ENCODE measurements around the gene WDR82. TPM values are rescaled to one million over a fixed set of nuclear protein-coding genes. Genes with fewer than 3 reads are reported as not detected.

WDR82 gene
- total and polyA plus RNA-seq, 10 of the 15 experiments (the other 5 are each of a cell fraction or from before 2014, with no cell fraction given), result 10.1 to 82.4 (median 48.7) TPM

DNA sequence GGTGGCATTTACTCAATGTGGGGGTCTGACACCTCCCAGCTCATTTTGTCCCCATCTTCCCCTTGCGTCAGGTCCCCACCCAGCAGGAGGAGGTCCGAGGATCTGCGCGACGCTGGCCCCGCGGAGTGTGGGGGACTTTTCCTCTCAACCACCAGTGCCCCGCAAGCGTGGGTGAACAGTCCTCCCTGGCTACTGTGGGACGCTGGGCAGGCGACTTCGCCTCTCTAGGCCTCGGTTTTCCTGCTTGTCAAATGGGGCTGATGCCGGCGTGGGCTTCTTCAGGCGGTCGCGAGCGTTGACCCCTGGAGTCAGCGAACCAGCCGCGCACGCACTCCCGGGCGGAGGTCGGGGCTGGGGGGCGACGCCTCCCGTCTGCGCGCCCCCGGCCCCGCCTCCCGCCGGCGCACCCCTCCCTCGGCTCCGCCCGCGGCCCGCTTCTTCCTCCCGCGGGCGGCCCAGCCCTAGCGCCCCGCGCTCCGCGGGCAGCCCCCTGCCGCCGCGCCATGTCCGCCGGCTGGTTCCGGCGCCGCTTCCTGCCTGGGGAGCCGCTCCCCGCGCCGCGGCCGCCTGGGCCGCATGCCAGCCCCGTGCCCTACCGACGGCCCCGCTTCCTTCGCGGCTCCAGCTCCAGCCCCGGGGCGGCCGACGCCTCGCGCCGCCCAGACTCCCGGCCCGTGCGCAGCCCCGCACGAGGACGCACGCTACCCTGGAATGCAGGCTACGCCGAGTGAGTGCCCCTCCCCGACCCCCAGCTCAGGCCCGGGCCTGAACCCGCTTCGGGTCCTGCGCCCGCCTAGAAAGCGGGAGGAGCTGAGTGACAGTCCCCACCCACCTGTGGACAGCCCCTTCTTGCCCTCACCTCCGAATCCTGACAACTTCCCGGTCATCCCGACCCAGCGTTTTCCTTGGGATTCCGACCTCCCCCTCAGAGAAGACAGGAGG, 32.9 kb downstream of the WDR82 start, which contains the start of gene PPM1M:
Gene PPM1M (plus strand): TSS at position 438 of the 942 bp plus-strand sequence. CDS start 66 bp downstream, at position 504.
- no TSS peak for BruUV-seq (replicated peaks)
- peak within 1 kb of the TSS; percentile 89 for H3K4me3 ChIP-seq
- FAIRE-seq (no peak), DNase-seq (ENCODE audit: low read depth, low spot score) (no peak), ATAC-seq (peak; percentile 10)
- peaks cover 49% of the 10 kb centered on the region for H3K4me1 ChIP-seq (ENCODE audit: control insufficient read depth, insufficient read depth, low read length)
- intact Hi-C loops (cut with micrococcal nuclease; ENCODE audit: unreplicated experiment) (loop anchor here (2.0 kb wide), 1 partner anchor 33 kb away; the partner anchor contains the start of gene WDR82), in situ Hi-C loops (cut with MboI) (no loop called here)
- no peaks in the 10 kb centered on the region for H4K20me1 ChIP-seq (ENCODE audit: control insufficient read depth, insufficient read depth)
- peak within 1 kb of the TSS; percentile 80 for H2AFZ ChIP-seq (ENCODE audit: control insufficient read depth, low read depth, low read length)
- no peaks in the 10 kb centered on the region for H3K27me3 ChIP-seq (replicated peaks in 1 of 2; ENCODE audit: control insufficient read depth in 2 of 2, insufficient read depth in 2 of 2, low read length in 1 of 2)
- no peaks in the 10 kb centered on the region; the same call in none of the 2 replicates for H3K79me2 ChIP-seq (ENCODE audit: control insufficient read depth, insufficient read depth, low read length)
- ChIA-PET SMC1A (ENCODE audit: uncharacterized antibody, unreplicated experiment) (interaction anchor here (0.6 to 7.4 kb wide), 10 partner anchors 11 to 292 kb away, joined by 3 to 62 read pairs (median 4); partner anchors contain the start of gene WDR82), RAD21 (ENCODE audit: unreplicated experiment) (interaction anchor here (0.9 to 2.8 kb wide), 11 partner anchors 8 to 192 kb away, joined by 3 to 11 read pairs (median 5); partner anchors contain the start of gene WDR82), CTCF (interaction anchor here (0.6 to 7.5 kb wide), 6 partner anchors 8 to 33 kb away, joined by 3 to 87 read pairs (median 4); partner anchors contain the start of gene WDR82), POLR2A (interaction anchor here (1.0 to 6.8 kb wide), 10 partner anchors 8 to 43 kb away, joined by 3 to 49 read pairs (median 4); partner anchors contain the start of genes GLYCTK and TLR9)
- no peaks in the 10 kb centered on the region; the same call in 2 of the 3 replicates for H3K9me3 ChIP-seq (replicated peaks; ENCODE audit: control insufficient read depth, insufficient read depth, low read length)
- under 1% methylated on average over 72 of the region's 98 CpGs for WGBS (ENCODE audit: insufficient coverage, insufficient replicate concordance, low lambda C conversion rate, missing lambda C conversion rate)
- peak within 1 kb of the TSS; percentile 100 for H3K4me2 ChIP-seq (ENCODE audit: control insufficient read depth, insufficient read depth)
- peaks cover 5 to 8% of the 10 kb centered on the region in 2 experiments; a peak in 3 of 4 replicates for H3K36me3 ChIP-seq (ENCODE audit: control insufficient read depth in 2 of 2, insufficient read depth in 2 of 2, low read length in 1 of 2)
- peak within 1 kb of the TSS; percentile 67 for H3K27ac ChIP-seq (ENCODE audit: control insufficient read depth, insufficient read depth)
- H3K9ac ChIP-seq (ENCODE audit: control insufficient read depth, insufficient read depth, low read length), result peak within 1 kb of the TSS; percentile 80
- TF ChIP-seq FOXM1 (IDR thresholded peaks at IDR 0.05; ENCODE audit: low read depth, low read length) (no peak), ZNF24 (IDR thresholded peaks at IDR 0.05) (no peak), IKZF1 (conservative IDR thresholded peaks at IDR 0.05) (peak; percentile 80), TARDBP (IDR thresholded peaks at IDR 0.05; ENCODE audit: borderline replicate concordance) (no peak), DPF2 (IDR thresholded peaks at IDR 0.05) (peak; percentile 58), CBX3 (IDR thresholded peaks at IDR 0.05; ENCODE audit: borderline replicate concordance, low read depth) (no peak), ZNF217 (IDR thresholded peaks at IDR 0.05) (peak; percentile 58; the same call in 1 of the 2 replicates), TBL1XR1 (IDR thresholded peaks at IDR 0.05; ENCODE audit: low read depth, low read length) (no peak), HCFC1 (IDR thresholded peaks at IDR 0.05; ENCODE audit: low read length) (no peak), CREM (IDR thresholded peaks at IDR 0.05; ENCODE audit: low read depth) (no peak), MXI1 (IDR thresholded peaks at IDR 0.05; ENCODE audit: low read depth, low read length) (no peak), MYC (IDR thresholded peaks at IDR 0.05; ENCODE audit: insufficient read depth, insufficient read length, insufficient replicate concordance, low read length, severe bottlenecking) (no peak), EGR1 (IDR thresholded peaks at IDR 0.05; ENCODE audit: borderline replicate concordance in 1 of 2, low read depth in 2 of 2, low read length in 2 of 2) (peak in 1 of 2 experiments; percentile 19; a peak in 1 of 3 replicates), MTA3 (IDR thresholded peaks at IDR 0.05; ENCODE audit: borderline replicate concordance, low read length) (no peak), PML (IDR thresholded peaks at IDR 0.05; ENCODE audit: low read length) (no peak)
- TF ChIP-seq, protein P1, sequence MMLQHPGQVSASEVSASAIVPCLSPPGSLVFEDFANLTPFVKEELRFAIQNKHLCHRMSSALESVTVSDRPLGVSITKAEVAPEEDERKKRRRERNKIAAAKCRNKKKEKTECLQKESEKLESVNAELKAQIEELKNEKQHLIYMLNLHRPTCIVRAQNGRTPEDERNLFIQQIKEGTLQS (IDR thresholded peaks at IDR 0.05; ENCODE audit: borderline replicate concordance, extremely low read depth, low read depth, low read length), result no peak
- TF ChIP-seq, protein P2, sequence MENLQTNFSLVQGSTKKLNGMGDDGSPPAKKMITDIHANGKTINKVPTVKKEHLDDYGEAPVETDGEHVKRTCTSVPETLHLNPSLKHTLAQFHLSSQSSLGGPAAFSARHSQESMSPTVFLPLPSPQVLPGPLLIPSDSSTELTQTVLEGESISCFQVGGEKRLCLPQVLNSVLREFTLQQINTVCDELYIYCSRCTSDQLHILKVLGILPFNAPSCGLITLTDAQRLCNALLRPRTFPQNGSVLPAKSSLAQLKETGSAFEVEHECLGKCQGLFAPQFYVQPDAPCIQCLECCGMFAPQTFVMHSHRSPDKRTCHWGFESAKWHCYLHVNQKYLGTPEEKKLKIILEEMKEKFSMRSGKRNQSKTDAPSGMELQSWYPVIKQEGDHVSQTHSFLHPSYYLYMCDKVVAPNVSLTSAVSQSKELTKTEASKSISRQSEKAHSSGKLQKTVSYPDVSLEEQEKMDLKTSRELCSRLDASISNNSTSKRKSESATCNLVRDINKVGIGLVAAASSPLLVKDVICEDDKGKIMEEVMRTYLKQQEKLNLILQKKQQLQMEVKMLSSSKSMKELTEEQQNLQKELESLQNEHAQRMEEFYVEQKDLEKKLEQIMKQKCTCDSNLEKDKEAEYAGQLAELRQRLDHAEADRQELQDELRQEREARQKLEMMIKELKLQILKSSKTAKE (IDR thresholded peaks at IDR 0.05; ENCODE audit: low read depth, poor library complexity, severe bottlenecking), result no peak
